ENCODE data around the gene CDH23. TPM values are rescaled to one million over a fixed set of nuclear protein-coding genes. Genes with fewer than 3 reads are reported as not detected.

The CDH23 gene
- total RNA-seq, 2 experiments from 2014 or later = 4.0 to 4.5 TPM

DNA sequence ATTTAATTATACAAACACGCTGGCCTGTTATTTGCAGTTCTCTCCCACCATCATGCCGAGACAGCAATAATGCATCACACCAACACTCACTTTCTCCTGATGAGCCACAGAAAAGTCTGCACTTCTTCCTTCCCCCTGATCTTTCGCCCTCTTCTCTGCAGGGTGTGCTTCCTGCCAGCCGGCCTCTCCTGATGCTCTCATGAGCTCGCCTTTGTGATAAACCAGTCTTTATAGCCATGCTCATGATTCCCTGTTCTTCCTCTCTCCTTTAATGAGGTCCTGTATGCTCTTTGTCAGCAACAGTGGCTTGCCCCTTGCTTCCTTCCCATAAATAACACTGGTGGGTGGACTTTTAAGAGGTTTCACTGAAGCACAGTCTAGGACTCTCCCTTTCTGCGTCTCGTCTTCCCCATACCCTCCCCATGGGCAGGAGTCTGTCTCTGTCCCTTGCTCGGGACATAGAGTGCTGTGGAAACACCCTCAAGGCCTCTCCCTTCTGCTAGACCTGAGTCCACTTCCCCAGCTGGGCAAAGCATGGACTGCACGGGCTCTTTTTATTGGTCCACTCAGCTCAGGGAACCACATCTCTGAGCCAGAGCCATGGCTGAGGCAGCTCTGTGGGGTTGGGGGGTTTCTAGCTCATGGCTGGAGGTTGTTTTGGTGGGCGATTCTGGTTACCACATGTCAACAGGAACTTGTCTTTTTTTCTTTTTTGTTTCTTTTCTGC is 189.0 kb downstream of the CDH23 start:
- no peak overlapping the region for H3K4me3 Mint-ChIP-seq
- H3K27me3 Mint-ChIP-seq = no peaks in the 10 kb centered on the region
- ChIA-PET CTCF (no interaction called here), POLR2A (no interaction called here)
- H3K4me1 Mint-ChIP-seq = no peaks in the 10 kb centered on the region
- H3K9me3 Mint-ChIP-seq = no peaks in the 10 kb centered on the region
- DNase-seq = no peak
- no peak overlapping the region for H3K27ac Mint-ChIP-seq
- no peaks in the 10 kb centered on the region for H3K36me3 Mint-ChIP-seq (ENCODE audit: low read depth)

GRCh38 chr10:71587941-71588573 is 191.3 kb downstream of the CDH23 start:
- Mint-ChIP-seq H3K36me3 (ENCODE audit: low read depth) (no peaks in the 10 kb centered on the region), H3K27ac (no peak overlapping the region), H3K9me3 (no peaks in the 10 kb centered on the region), H3K4me3 (no peak overlapping the region), H3K4me1 (no peaks in the 10 kb centered on the region), H3K27me3 (no peaks in the 10 kb centered on the region)
- ChIA-PET POLR2A (no interaction called here), CTCF (no interaction called here)
- DNase-seq = no peak

- Mint-ChIP-seq H3K4me3 (no peak overlapping the region), H3K4me1 (no peaks in the 10 kb centered on the region), H3K27ac (no peak overlapping the region), H3K27me3 (no peaks in the 10 kb centered on the region), H3K36me3 (ENCODE audit: low read depth) (no peaks in the 10 kb centered on the region), H3K9me3 (no peaks in the 10 kb centered on the region)
- POLR2A ChIA-PET = no interaction called here
- no peak for DNase-seq
- CTCF ChIA-PET = interaction anchor here (0.9 kb wide), 1 partner anchor 12 kb away, joined by 3 read pairs; no protein-coding TSS in a partner anchor
Measured at GRCh38 chr10:71588685-71589084, 192.0 kb downstream of the CDH23 start.

DNA sequence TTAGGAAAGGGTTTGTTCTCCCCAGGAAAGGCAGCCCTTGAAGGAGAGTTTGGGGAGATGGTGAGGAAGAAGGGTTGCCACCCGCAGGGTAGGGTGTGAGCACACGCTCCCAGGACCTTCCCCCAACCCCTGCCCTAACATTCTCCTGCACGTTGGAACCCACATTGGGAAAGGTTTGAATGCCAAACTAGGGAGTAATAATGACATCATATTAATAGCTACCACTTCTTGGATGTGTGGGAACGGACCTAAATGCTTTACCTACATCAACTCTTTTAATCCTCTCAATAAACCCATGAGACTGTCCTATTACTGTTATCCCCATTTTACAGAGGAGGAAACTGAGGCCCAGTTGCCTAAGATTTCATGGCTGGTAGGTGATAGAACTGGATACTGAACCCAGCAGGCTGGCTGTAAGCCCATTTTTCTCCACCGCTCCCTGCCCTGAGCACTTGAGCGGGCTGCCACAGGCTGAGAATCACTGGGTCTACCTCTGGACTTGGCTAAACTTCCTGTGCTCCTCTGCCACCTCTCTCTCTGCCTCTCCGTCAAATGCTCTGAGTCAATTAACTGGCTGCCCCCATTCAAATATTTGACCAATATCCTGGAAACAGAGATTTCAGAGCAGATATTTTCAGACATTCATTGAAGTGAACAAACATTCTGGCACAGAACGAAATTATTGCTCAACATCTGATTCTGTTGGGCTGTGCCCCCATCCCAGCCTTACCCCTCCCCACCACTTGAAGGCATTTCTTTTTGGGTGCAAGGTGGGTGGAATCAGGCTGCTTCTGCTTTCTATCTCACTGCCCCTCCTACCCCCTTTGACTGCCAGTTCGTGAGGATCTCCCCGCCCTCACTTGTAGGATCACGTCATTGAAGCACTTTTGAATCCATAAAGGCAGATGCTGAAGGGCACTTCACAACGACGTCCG is 193.2 kb downstream of the CDH23 start:
- no peaks in the 10 kb centered on the region for H3K36me3 Mint-ChIP-seq (ENCODE audit: low read depth)

DNA sequence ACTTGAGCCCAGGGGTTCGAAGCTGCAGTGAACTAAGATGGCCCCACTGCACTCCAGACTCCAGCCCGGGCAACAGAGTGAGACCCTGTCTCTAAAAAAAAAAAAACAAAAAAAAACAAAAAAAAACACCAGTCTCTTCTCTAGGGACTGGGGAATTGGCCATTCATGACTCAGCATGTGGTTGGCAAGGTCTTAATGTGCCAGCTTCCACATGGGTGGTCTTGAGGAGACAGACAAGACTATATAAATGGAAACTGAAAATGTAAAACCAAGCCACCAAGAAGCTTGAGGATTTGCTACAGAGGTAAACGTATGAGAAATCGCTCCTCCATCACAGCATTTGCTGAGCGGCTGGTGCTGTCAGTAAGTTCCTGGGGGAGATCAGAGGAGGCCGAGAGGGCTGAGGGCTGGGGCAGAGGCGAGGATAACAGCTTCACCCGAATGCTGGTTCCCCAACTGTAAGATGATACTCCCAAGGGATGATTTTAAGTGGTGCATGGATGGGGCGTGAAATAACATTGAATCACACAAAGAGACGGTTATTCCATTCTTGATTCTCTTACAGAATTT is 194.1 kb downstream of the CDH23 start:
- DNase-seq = no peak
- Mint-ChIP-seq H3K27me3 (no peaks in the 10 kb centered on the region), H3K4me1 (no peaks in the 10 kb centered on the region), H3K9me3 (no peaks in the 10 kb centered on the region), H3K4me3 (no peak overlapping the region), H3K27ac (no peak overlapping the region), H3K36me3 (ENCODE audit: low read depth) (no peaks in the 10 kb centered on the region)
- CTCF ChIA-PET = interaction anchor here (0.6 kb wide), 2 partner anchors 29 to 206 kb away, joined by 3 read pairs; no protein-coding TSS in a partner anchor
- POLR2A ChIA-PET = interaction anchor here (0.6 kb wide), 1 partner anchor 213 kb away, joined by 6 read pairs; no protein-coding TSS in a partner anchor

More for the DNA sequence above, 193.2 kb downstream of the CDH23 start:
- Mint-ChIP-seq H3K27me3 (no peaks in the 10 kb centered on the region), H3K4me3 (no peak overlapping the region), H3K27ac (no peak overlapping the region), H3K4me1 (no peaks in the 10 kb centered on the region), H3K9me3 (no peaks in the 10 kb centered on the region)
- ChIA-PET POLR2A (no interaction called here), CTCF (interaction anchor here (0.6 to 0.9 kb wide), 2 partner anchors 13 to 30 kb away, joined by 3 read pairs; no protein-coding TSS in a partner anchor)
- DNase-seq = no peak

GRCh38 chr10:71594934-71595571 is 198.3 kb downstream of the CDH23 start:
- Mint-ChIP-seq H3K36me3 (ENCODE audit: low read depth) (no peaks in the 10 kb centered on the region), H3K27me3 (no peaks in the 10 kb centered on the region), H3K4me3 (no peak overlapping the region), H3K27ac (no peak overlapping the region), H3K9me3 (no peaks in the 10 kb centered on the region), H3K4me1 (no peaks in the 10 kb centered on the region)
- POLR2A ChIA-PET = no interaction called here
- no peak for DNase-seq
- CTCF ChIA-PET = no interaction called here

GRCh38 chr10:71595649-71596048 is 198.9 kb downstream of the CDH23 start:
- ChIA-PET POLR2A (no interaction called here), CTCF (no interaction called here)
- no peak overlapping the region for H3K27ac Mint-ChIP-seq
- H3K36me3 Mint-ChIP-seq (ENCODE audit: low read depth) = no peaks in the 10 kb centered on the region
- H3K4me3 Mint-ChIP-seq = no peak overlapping the region
- no peaks in the 10 kb centered on the region for H3K9me3 Mint-ChIP-seq
- H3K27me3 Mint-ChIP-seq = no peaks in the 10 kb centered on the region
- no peaks in the 10 kb centered on the region for H3K4me1 Mint-ChIP-seq
- DNase-seq = no peak

DNA sequence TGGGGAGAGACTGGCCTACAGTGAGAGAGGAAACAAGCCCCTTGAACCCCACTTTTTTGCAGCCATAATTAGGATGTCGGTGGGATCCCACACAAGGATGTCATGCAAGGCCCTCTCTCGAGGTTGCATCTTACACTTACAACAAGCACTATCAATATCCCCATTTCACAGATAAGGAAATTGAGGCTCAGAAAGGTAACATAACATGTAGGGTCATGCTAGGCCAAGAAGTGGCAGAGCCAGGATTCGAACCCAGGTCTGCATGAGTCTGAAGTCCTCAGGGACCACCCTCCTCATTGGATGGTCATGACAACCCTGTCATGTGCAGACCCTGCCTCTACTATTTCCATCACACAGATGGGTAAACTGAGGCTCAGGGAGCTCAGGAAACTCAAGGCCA is 199.4 kb downstream of the CDH23 start:
- Mint-ChIP-seq H3K9me3 (no peaks in the 10 kb centered on the region), H3K27ac (no peak overlapping the region), H3K4me3 (no peak overlapping the region), H3K27me3 (no peaks in the 10 kb centered on the region), H3K4me1 (no peaks in the 10 kb centered on the region), H3K36me3 (ENCODE audit: low read depth) (no peaks in the 10 kb centered on the region)
- CTCF ChIA-PET = no interaction called here
- no peak for DNase-seq
- POLR2A ChIA-PET = no interaction called here

GRCh38 chr10:71596759-71597158 is 200.0 kb downstream of the CDH23 start:
- no peaks in the 10 kb centered on the region for H3K36me3 Mint-ChIP-seq (ENCODE audit: low read depth)
- no peaks in the 10 kb centered on the region for H3K9me3 Mint-ChIP-seq
- POLR2A ChIA-PET = no interaction called here
- no peak overlapping the region for H3K4me3 Mint-ChIP-seq
- CTCF ChIA-PET = no interaction called here
- no peak for DNase-seq
- no peaks in the 10 kb centered on the region for H3K27me3 Mint-ChIP-seq
- H3K4me1 Mint-ChIP-seq = no peaks in the 10 kb centered on the region
- H3K27ac Mint-ChIP-seq = no peak overlapping the region

GRCh38 chr10:71597821-71598498 is 201.2 kb downstream of the CDH23 start:
- Mint-ChIP-seq H3K27me3 (no peaks in the 10 kb centered on the region), H3K9me3 (no peaks in the 10 kb centered on the region), H3K4me1 (no peaks in the 10 kb centered on the region), H3K27ac (no peak overlapping the region), H3K36me3 (ENCODE audit: low read depth) (no peaks in the 10 kb centered on the region), H3K4me3 (no peak overlapping the region)
- DNase-seq = no peak
- ChIA-PET POLR2A (no interaction called here), CTCF (no interaction called here)

DNA sequence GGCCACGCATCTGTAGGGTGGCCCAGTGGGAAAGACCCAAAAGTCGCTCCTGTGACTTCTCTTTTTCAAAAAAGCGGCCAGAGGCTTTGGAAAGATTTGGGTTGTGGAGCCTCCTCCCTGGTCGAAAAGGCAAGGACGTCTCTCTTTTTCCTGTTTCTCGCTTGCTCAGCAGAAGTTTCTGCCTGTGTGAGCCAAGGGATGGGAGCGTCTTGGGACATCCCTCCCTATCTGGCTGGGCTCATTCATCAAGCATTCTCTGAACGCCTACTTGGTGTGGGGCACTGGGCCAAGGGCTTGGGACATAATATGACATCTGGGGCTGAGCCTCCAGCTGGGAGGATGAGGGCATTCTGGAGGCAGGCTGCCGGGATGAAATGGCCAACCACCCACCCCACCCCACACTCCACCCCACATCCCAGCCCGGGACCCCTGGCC is 201.9 kb downstream of the CDH23 start:
- no peak overlapping the region for H3K4me3 Mint-ChIP-seq
- H3K27me3 Mint-ChIP-seq = no peaks in the 10 kb centered on the region
- DNase-seq = no peak
- ChIA-PET POLR2A (no interaction called here), CTCF (no interaction called here)
- H3K9me3 Mint-ChIP-seq = no peaks in the 10 kb centered on the region
- H3K27ac Mint-ChIP-seq = no peak overlapping the region
- no peaks in the 10 kb centered on the region for H3K4me1 Mint-ChIP-seq
- no peaks in the 10 kb centered on the region for H3K36me3 Mint-ChIP-seq (ENCODE audit: low read depth)

- ChIA-PET POLR2A (no interaction called here), CTCF (no interaction called here)
- no peak overlapping the region for H3K27ac Mint-ChIP-seq
- DNase-seq = no peak
- no peaks in the 10 kb centered on the region for H3K4me1 Mint-ChIP-seq
- no peaks in the 10 kb centered on the region for H3K27me3 Mint-ChIP-seq
- no peaks in the 10 kb centered on the region for H3K9me3 Mint-ChIP-seq
- no peaks in the 10 kb centered on the region for H3K36me3 Mint-ChIP-seq (ENCODE audit: low read depth)
- no peak overlapping the region for H3K4me3 Mint-ChIP-seq
Measured at GRCh38 chr10:71599518-71599917, 202.8 kb downstream of the CDH23 start.

Data from activated CD4-positive, alpha-beta T cell treated with anti-CD3 and anti-CD28 coated beads, Interleukin-2, amount 10 ng/mL, durations not matched to agents 7 days and 5 days (primary cell).